Thyroid gland (tissue), 4 donors: Measurements from ENCODE around the gene TNIK. TPM values are rescaled to one million over a fixed set of nuclear protein-coding genes. Genes with fewer than 3 reads are reported as not detected.

Source experiments
- DNase-seq, 2 donors: peaks; one replicate each; pipeline ENCODE4 v3.0.0-alpha.2; 2019
- H3K27ac ChIP-seq, 3 donors: fragments of 200-600 bp; sonication (generic); 1 replicate in 2 of 3; 2 replicates in 1 of 3; pipeline ENCODE4 v1.5.1; 2016 to 2019; ENCODE audit warnings: mild to moderate bottlenecking in 1 of 3, moderate library complexity in 1 of 3
- H3K27me3 ChIP-seq: fragments of 200-600 bp; sonication (generic); one replicate; pipeline ENCODE4 v1.5.1; 2019
- H3K36me3 ChIP-seq, 2 donors: fragments of 200-600 bp; sonication (generic); one replicate each; pipeline ENCODE4 v1.5.1; 2016 to 2019
- H3K4me1 ChIP-seq, 2 donors: fragments of 200-600 bp; sonication (generic); one replicate each; pipeline ENCODE4 v1.5.1; 2017 to 2019
- H3K4me3 ChIP-seq, 3 donors: fragments of 200-600 bp; sonication (generic); replicated peaks in 1 of 3; 1 replicate in 2 of 3; 2 replicates in 1 of 3; pipeline ENCODE4 v1.5.1; 2016; ENCODE audit warnings: mild to moderate bottlenecking in 1 of 3
- H3K9me3 ChIP-seq: fragments of 200-600 bp; sonication (generic); one replicate; pipeline ENCODE4 v1.5.1; 2017
- POLR2A ChIP-seq, 2 donors: fragments of 450-650 bp; IDR thresholded peaks; one replicate each; pipeline ENCODE4 v1.6.1; 2017; ENCODE audit warnings: antibody characterized with exemption in 2 of 2, mild to moderate bottlenecking in 2 of 2, moderate library complexity in 1 of 2
- WGBS, 2 donors: methylation state at CpG; one replicate each; pipeline ENCODE4 v1.1.5; 2017; 5-methylcytosine and 5-hydroxymethylcytosine counted together
- intact Hi-C: fragments of 100-400 bp; cut with DNase I; formaldehyde crosslinking; loops from one replicate; pipeline ENCODE4 v1.15.1; 2023
- total RNA-seq, 4 donors: library from RNA; depleted of rRNA; stranded (reverse); fragments of >200 nt; gene quantifications; one replicate each; pipeline ENCODE4 v1.2.3, GENCODE V29; 2016
- TF ChIP-seq, protein P1 (sequence below), 6 experiments: fragments of 200-600 bp in 3 of 6; fragments of 450-650 bp in 3 of 6; sonication (generic) in 3 of 6; IDR thresholded peaks; one replicate each; pipeline ENCODE4 v1.5.1; 2016 to 2019; ENCODE audit warnings: antibody characterized with exemption in 6 of 6, mild to moderate bottlenecking in 2 of 6, inconsistent platforms in 1 of 6, moderate library complexity in 1 of 6

The TNIK gene
- total RNA-seq, 4 donors from 2014 or later, result 29.7 to 84.1 (median 48.9) TPM

- intact Hi-C loops, result no loop called here
- Histone ChIP-seq H3K4me3 (no peak overlapping the region), H3K27ac (no peak overlapping the region), H3K4me1 (peaks cover 11 to 13% of the 10 kb centered on the region in 2 donors), H3K9me3 (no peaks in the 10 kb centered on the region), H3K36me3 (no peaks in the 10 kb centered on the region), H3K27me3 (no peaks in the 10 kb centered on the region)
- TF ChIP-seq, protein P1, sequence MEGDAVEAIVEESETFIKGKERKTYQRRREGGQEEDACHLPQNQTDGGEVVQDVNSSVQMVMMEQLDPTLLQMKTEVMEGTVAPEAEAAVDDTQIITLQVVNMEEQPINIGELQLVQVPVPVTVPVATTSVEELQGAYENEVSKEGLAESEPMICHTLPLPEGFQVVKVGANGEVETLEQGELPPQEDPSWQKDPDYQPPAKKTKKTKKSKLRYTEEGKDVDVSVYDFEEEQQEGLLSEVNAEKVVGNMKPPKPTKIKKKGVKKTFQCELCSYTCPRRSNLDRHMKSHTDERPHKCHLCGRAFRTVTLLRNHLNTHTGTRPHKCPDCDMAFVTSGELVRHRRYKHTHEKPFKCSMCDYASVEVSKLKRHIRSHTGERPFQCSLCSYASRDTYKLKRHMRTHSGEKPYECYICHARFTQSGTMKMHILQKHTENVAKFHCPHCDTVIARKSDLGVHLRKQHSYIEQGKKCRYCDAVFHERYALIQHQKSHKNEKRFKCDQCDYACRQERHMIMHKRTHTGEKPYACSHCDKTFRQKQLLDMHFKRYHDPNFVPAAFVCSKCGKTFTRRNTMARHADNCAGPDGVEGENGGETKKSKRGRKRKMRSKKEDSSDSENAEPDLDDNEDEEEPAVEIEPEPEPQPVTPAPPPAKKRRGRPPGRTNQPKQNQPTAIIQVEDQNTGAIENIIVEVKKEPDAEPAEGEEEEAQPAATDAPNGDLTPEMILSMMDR (IDR thresholded peaks at IDR 0.05), result no peak
- 97% methylated on average over 2 of the region's 2 CpGs for WGBS, 2 donors
- DNase-seq, result no peak
Observed at GRCh38 chr3:171237009-171237385, 223.2 kb downstream of the TNIK start.

DNA sequence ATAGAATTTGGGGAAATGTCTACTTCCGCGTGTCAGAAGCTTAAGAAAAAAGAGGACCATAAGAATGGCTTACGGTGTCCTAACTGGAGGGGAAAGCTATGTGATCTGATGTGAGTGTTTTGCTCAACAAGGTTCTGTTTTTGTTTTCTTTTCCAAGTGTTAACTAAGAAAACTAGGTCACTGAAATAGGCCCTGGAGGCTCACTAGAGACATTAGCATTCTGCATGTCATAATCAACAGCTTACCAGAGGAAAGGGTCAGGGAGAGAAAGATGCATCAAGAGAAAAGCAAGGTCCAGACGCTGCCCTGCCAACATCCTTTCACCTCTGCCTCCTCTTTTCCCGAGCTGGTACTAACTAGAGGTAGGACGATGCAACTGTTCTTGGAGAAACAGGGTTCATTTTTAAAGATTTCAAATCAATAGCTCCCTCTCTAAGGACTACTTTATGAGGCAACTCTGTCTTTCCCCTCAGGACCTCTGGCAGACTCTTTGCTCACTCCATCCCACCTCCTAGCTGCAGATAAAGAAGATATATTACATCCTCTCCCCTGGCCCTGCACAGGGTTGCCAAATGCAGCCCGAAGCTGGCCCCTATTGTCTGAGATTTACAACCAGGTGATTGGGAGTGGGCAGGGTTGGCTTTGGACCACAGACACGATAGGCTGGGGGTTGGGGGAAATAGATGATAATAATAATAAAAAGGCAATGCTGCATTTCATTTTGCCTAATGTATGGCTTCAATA, 223.8 kb downstream of the TNIK start:
- intact Hi-C loops, result no loop called here
- peaks cover 11 to 13% of the 10 kb centered on the region in 2 donors for H3K4me1 ChIP-seq
- DNase-seq, result no peak
- H3K9me3 ChIP-seq, result no peaks in the 10 kb centered on the region
- TF ChIP-seq POLR2A (IDR thresholded peaks at IDR 0.05), result no peak
- TF ChIP-seq, protein P1 (IDR thresholded peaks at IDR 0.05), result no peak
- H3K27me3 ChIP-seq, result no peaks in the 10 kb centered on the region
- H3K4me3 ChIP-seq, result no peak overlapping the region
- peak overlapping the region in 2 of 3 donors; percentile 32 to 42 for H3K27ac ChIP-seq
- 64% methylated on average over 8 of the region's 8 CpGs for WGBS, 2 donors
- H3K36me3 ChIP-seq, result no peaks in the 10 kb centered on the region

DNA sequence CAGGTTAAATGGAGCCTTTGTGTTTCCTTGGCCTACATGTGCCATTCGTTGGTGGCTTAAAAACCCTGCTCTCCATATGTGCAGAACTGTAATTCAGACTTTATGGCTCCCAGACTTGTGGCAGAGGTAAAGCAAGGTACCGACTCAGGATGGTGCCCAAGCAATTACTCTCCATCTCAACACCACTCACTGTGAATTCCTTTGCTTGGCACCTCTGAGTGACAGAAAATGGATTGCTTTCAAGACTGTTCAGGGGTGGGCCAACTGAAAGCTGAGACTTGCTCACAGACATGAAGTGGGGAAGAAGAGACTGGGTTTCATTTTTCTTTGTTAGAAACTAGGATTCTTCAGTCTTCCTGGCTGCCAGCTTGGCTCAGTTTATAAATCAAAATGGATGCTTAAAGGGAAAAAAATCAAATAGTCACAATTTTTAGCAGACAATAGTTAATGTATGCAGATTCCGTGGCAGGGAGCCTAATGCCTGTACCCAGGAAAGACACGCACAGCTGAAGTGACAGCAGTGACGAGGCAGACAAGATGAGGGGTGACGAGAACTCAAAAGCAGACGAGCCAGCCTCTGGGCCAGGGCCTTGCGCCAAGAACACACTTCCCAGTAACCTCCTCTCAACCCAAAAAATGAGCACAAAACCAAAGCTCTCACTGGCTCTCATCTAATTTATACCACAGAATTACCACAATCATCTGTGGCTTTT, 225.8 kb downstream of the TNIK start:
- WGBS, 2 donors, result 91 to 94% methylated on average over 8 of the region's 8 CpGs
- H3K4me3 ChIP-seq, result no peak overlapping the region
- intact Hi-C loops, result no loop called here
- TF ChIP-seq, protein P1 (IDR thresholded peaks at IDR 0.05), result no peak
- no peaks in the 10 kb centered on the region for H3K9me3 ChIP-seq
- no peak overlapping the region for H3K27ac ChIP-seq
- no peaks in the 10 kb centered on the region for H3K36me3 ChIP-seq
- no peaks in the 10 kb centered on the region for H3K27me3 ChIP-seq
- DNase-seq, result no peak
- peaks cover 11 to 13% of the 10 kb centered on the region in 2 donors for H3K4me1 ChIP-seq

- Histone ChIP-seq H3K9me3 (no peaks in the 10 kb centered on the region), H3K27ac (no peak overlapping the region), H3K36me3 (no peaks in the 10 kb centered on the region), H3K27me3 (no peaks in the 10 kb centered on the region), H3K4me3 (no peak overlapping the region), H3K4me1 (peaks cover 7 to 9% of the 10 kb centered on the region in 2 donors)
- intact Hi-C loops, result no loop called here
- DNase-seq, result no peak
- TF ChIP-seq, protein P1 (IDR thresholded peaks at IDR 0.05), result no peak
- TF ChIP-seq POLR2A (IDR thresholded peaks at IDR 0.05), result no peak
- WGBS, 2 donors, result 75 to 85% methylated on average over 4 of the region's 4 CpGs
Observed at GRCh38 chr3:171231361-171231760, 228.8 kb downstream of the TNIK start.

DNA sequence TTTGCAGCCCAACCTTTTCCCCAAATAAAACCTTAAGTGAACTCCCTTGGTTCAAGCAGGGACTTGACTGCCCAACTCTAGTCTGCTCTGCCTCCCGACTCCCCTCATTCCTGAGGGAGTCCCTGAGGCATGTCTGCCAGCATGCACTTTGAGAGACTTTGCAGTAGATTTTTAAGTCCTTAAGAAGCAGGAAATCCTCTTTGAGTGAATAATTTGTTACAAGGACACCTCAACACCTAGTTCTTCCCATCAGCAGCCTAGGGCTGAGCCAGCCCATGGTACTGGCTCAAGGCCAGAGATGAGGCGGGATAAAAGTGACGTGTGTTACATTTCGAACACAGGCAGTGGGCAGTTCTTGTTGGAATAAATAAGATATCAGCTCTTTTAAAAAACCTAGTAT, 229.3 kb downstream of the TNIK start:
- 53 to 56% methylated on average over 4 of the region's 4 CpGs for WGBS, 2 donors
- peak; percentile 21 to 43 for DNase-seq
- Histone ChIP-seq H3K4me1 (peaks cover 3 to 4% of the 10 kb centered on the region in 2 donors), H3K36me3 (no peaks in the 10 kb centered on the region), H3K9me3 (no peaks in the 10 kb centered on the region), H3K27ac (no peak overlapping the region), H3K4me3 (no peak overlapping the region), H3K27me3 (no peaks in the 10 kb centered on the region)
- intact Hi-C loops, result no loop called here
- TF ChIP-seq, protein P1 (IDR thresholded peaks at IDR 0.05), result no peak
- no peak for TF ChIP-seq POLR2A (IDR thresholded peaks at IDR 0.05)
